ENCODE measurements around the gene RRN3.
"Not testable (repeated sequence)": the region's sequence is repeated elsewhere in the genome, so short reads cannot be mapped to it uniquely, and the experiment has no call there.

GRCh38 chr16:15021429-15021828 is 72.6 kb downstream of the RRN3 start:
- TF ChIP-seq, protein P1, sequence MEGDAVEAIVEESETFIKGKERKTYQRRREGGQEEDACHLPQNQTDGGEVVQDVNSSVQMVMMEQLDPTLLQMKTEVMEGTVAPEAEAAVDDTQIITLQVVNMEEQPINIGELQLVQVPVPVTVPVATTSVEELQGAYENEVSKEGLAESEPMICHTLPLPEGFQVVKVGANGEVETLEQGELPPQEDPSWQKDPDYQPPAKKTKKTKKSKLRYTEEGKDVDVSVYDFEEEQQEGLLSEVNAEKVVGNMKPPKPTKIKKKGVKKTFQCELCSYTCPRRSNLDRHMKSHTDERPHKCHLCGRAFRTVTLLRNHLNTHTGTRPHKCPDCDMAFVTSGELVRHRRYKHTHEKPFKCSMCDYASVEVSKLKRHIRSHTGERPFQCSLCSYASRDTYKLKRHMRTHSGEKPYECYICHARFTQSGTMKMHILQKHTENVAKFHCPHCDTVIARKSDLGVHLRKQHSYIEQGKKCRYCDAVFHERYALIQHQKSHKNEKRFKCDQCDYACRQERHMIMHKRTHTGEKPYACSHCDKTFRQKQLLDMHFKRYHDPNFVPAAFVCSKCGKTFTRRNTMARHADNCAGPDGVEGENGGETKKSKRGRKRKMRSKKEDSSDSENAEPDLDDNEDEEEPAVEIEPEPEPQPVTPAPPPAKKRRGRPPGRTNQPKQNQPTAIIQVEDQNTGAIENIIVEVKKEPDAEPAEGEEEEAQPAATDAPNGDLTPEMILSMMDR (IDR thresholded peaks at IDR 0.05), result not testable (repeated sequence)
- not testable (repeated sequence) for TF ChIP-seq POLR2A (IDR thresholded peaks at IDR 0.05)
